MCF 10A (cell line): Measurements from ENCODE around the gene GGTLC2. TPM values are rescaled to one million over a fixed set of nuclear protein-coding genes. Genes with fewer than 3 reads are reported as not detected.

ENCODE experiments used
- BruUV-seq: library from RNA; stranded (reverse); fragments of 400-500 nt; replicated peaks from 2 replicates; lab custom pipeline; 2021; lab: Mats Ljungman, UMichigan
- CTCF ChIA-PET: fragments of 300-600 bp; sonication (Branson Sonifier 250); formaldehyde crosslinking; extraction: SDS; loops from one replicate; lab custom pipeline; 2021; ENCODE audit warnings: antibody characterized with exemption, inconsistent platforms; lab: Yijun Ruan, JAX
- POLR2A ChIA-PET: fragments of 300-600, 350-650 bp; sonication (Branson Sonifier 250); formaldehyde crosslinking; extraction: SDS; loops from one replicate; lab custom pipeline; 2020; ENCODE audit warnings: antibody characterized with exemption, inconsistent platforms; lab: Yijun Ruan, JAX
- DNase-seq: peaks from one replicate; pipeline ENCODE4 v3.0.0-alpha.2; 2018; ENCODE audit not compliant: unreplicated experiment
- H3K27ac Mint-ChIP-seq: one replicate; pipeline ENCODE4 v1.8.0; 2022; ENCODE audit warnings: mild to moderate bottlenecking, low read depth, mixed read lengths; ENCODE audit not compliant: unreplicated experiment
- H3K27me3 Mint-ChIP-seq: one replicate; pipeline ENCODE4 v1.8.0; 2022; ENCODE audit warnings: mixed read lengths; ENCODE audit not compliant: insufficient read depth, unreplicated experiment
- H3K36me3 Mint-ChIP-seq: one replicate; pipeline ENCODE4 v1.8.0; 2022; ENCODE audit warnings: mild to moderate bottlenecking, moderate library complexity, mixed read lengths; ENCODE audit not compliant: insufficient read depth, unreplicated experiment
- H3K4me1 Mint-ChIP-seq: one replicate; pipeline ENCODE4 v1.8.0; 2022; ENCODE audit warnings: mixed read lengths; ENCODE audit not compliant: insufficient read depth, unreplicated experiment
- H3K4me3 Mint-ChIP-seq: one replicate; pipeline ENCODE4 v1.8.0; 2022; ENCODE audit warnings: mild to moderate bottlenecking, moderate library complexity, mixed read lengths; ENCODE audit not compliant: unreplicated experiment
- H3K9me3 Mint-ChIP-seq: one replicate; pipeline ENCODE4 v1.8.0; 2022; ENCODE audit warnings: mixed read lengths; ENCODE audit not compliant: unreplicated experiment
- intact Hi-C: fragments of 100-400 bp; cut with micrococcal nuclease; formaldehyde crosslinking; loops from 2 replicates; pipeline ENCODE4 v1.14.1; 2022
- total RNA-seq: library from RNA; stranded (reverse); gene quantifications from 2 replicates; pipeline ENCODE4 v1.2.3, GENCODE V29; 2022
- TF ChIP-seq, protein P1 (sequence below): fragments of 200-600 bp; IDR thresholded peaks from one replicate; pipeline ENCODE4 v1.8.0; 2022; ENCODE audit warnings: antibody characterized with exemption, mild to moderate bottlenecking; ENCODE audit not compliant: unreplicated experiment

Gene GGTLC2
- total RNA-seq, 1 experiment from 2014 or later: not detected

DNA sequence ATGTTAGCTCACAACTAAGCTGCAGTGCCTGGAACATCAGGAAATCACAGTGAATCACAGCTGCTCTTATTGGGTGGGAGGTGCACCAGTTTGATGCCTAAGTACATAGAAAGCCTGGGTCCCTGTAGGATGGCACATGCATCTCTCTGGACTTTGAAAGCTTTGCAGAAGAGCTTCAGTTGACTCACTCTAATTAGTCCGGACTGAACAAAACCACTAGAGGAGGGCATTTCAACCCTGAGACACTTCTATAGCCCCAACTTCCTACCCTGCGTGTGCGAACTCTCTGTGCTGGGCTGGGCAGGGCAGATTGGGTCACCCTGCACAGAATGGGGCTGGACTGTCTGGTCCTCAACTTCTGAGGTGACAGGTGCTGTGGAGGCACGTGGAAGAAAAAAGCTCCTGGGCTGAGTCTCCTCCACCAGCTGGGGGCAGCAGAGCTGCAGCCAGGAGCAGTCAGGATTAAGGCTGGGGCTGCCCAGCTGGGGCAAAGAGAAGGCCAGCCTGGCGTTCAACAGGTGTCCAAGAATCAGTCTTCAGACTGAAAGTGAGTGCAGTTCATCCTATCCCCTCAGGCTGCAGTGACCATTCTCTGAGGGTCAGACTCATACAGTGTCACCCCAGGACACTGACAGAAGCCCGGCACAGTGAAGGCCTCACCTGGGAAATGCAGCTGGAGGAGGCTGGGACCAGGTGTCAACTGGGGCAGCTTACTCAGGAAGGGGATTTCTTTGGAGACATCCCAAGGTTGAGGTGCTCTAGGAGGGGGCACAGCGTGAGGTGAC lies 22.1 kb downstream of the GGTLC2 start:
- peak; percentile 52 for DNase-seq
- Mint-ChIP-seq H3K27ac (no peak overlapping the region), H3K9me3 (peaks cover 8% of the 10 kb centered on the region), H3K4me1 (no peaks in the 10 kb centered on the region), H3K36me3 (no peaks in the 10 kb centered on the region), H3K4me3 (no peak overlapping the region), H3K27me3 (peaks cover 4% of the 10 kb centered on the region)
- TF ChIP-seq, protein P1, sequence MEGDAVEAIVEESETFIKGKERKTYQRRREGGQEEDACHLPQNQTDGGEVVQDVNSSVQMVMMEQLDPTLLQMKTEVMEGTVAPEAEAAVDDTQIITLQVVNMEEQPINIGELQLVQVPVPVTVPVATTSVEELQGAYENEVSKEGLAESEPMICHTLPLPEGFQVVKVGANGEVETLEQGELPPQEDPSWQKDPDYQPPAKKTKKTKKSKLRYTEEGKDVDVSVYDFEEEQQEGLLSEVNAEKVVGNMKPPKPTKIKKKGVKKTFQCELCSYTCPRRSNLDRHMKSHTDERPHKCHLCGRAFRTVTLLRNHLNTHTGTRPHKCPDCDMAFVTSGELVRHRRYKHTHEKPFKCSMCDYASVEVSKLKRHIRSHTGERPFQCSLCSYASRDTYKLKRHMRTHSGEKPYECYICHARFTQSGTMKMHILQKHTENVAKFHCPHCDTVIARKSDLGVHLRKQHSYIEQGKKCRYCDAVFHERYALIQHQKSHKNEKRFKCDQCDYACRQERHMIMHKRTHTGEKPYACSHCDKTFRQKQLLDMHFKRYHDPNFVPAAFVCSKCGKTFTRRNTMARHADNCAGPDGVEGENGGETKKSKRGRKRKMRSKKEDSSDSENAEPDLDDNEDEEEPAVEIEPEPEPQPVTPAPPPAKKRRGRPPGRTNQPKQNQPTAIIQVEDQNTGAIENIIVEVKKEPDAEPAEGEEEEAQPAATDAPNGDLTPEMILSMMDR: peak; percentile 66
- POLR2A ChIA-PET: no interaction called here
- CTCF ChIA-PET: interaction anchor here (0.6 to 3.3 kb wide), 19 partner anchors 9 to 719 kb away, joined by 3 to 17 read pairs (median 3); no protein-coding TSS in a partner anchor
- intact Hi-C loops: no loop called here
- BruUV-seq: no TSS peak

DNA sequence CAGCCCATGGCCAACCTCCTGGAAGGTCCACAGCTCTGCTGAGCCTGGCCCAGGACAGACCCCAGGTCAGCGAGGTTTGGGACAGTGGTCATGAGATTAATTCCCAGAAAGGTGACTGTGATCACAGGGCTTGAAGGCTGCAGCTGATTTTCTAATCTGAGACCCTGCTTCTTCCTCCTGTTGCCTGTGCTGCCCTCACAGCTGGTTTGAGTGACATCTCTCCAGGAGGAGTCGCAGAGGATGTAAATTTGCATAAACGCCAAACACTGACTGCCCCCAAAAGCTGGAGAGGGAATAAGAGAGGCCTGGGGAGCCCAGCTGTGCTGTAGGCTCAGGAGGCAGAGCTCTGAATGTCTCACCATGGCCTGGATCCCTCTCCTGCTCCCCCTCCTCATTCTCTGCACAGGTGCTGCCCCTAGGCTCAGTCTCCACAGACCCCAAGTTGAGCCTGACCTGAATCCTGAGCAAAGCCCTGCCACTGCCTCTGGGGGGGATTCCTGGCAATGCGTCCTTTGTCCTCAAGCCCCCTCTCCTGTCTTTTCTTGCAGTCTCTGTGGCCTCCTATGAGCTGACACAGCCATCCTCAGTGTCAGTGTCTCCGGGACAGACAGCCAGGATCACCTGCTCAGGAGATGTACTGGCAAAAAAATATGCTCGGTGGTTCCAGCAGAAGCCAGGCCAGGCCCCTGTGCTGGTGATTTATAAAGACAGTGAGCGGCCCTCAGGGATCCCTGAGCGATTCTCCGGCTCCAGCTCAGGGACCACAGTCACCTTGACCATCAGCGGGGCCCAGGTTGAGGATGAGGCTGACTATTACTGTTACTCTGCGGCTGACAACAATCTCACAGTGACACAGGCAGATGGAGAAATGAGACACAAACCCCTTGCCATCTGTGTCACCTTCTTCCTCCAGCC lies 23.8 kb downstream of the GGTLC2 start:
- CTCF ChIA-PET: interaction anchor here (0.9 to 3.3 kb wide), 5 partner anchors 14 to 126 kb away, joined by 3 to 17 read pairs (median 4); no protein-coding TSS in a partner anchor
- Mint-ChIP-seq H3K27me3 (peaks cover 20% of the 10 kb centered on the region), H3K9me3 (peaks cover 8% of the 10 kb centered on the region), H3K4me3 (no peak overlapping the region), H3K36me3 (no peaks in the 10 kb centered on the region), H3K27ac (no peak overlapping the region), H3K4me1 (no peaks in the 10 kb centered on the region)
- no TSS peak for BruUV-seq
- TF ChIP-seq, protein P1: no peak
- DNase-seq: no peak
- POLR2A ChIA-PET: no interaction called here
- intact Hi-C loops: no loop called here

DNA sequence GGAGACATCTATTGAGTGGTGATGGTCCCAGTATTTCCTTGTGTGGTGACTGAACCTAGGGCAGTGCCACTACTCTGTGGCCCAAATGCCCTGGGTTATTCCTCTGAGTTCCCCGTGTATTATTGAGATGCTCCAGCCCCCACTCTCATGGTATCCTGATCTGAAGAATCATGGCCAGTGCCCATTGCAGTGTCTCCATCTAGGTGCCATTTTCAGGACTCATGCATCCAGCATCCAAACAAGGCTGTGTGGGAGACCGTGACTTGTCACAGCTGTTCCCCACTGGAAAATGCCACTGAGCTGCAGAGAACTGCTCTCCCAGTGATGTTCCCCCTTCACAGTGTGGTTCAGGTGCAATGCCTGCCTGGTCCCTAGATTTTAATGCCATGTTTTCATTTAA lies 24.7 kb downstream of the GGTLC2 start:
- Mint-ChIP-seq H3K36me3 (no peaks in the 10 kb centered on the region), H3K4me1 (no peaks in the 10 kb centered on the region), H3K27me3 (peaks cover 28% of the 10 kb centered on the region), H3K27ac (no peak overlapping the region), H3K9me3 (peaks cover 8% of the 10 kb centered on the region), H3K4me3 (no peak overlapping the region)
- DNase-seq: no peak
- ChIA-PET CTCF (interaction anchor here (1.2 kb wide), 1 partner anchor 20 kb away, joined by 6 read pairs; no protein-coding TSS in a partner anchor), POLR2A (no interaction called here)
- intact Hi-C loops: no loop called here
- TF ChIP-seq, protein P1: no peak
- BruUV-seq: no TSS peak
